ENCODE results near the gene PSENEN.

PSENEN gene

DNA sequence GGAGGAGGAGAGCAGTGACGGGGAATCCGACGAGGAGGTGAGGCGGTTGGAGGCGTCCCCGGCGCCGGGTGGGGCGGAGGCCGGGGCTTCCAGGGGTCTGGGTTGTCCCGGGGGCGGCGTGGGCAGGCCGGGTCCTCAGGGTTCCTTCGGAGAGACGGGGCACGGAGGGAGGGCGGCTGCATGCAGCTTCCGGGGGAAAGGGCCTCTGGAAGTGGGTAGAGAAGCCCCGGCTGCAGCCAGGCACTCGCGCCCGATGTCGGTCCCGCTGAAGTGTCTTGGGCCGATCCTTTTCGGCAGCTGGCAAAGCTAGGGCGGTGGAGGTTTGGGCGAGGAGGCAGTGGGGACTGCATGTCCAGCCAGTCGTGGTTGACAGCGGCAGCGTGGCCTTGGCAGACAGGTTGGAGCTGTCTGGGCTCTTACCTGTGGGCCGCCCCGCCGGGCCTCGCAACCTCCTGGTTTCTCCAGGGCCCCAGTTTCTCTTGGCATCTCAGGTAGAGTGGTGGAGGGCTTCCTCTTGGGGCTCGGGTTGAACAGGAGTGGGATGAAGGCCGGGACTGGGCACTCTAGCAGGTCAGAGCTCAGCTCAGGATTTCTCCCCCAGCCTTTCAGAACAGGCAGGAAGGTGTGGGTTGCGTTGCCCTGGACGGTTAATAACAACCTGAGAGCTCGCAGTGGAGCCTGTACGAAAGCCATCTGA is 27.0 kb upstream of the PSENEN start:
- H4K20me1 ChIP-seq (ENCODE audit: low read depth, low read length), result no peaks in the 10 kb centered on the region
- no peak for TF ChIP-seq EZH2phosphoT487 (conservative IDR thresholded peaks at IDR 0.05; ENCODE audit: low read length)
- TF ChIP-seq, protein P1, sequence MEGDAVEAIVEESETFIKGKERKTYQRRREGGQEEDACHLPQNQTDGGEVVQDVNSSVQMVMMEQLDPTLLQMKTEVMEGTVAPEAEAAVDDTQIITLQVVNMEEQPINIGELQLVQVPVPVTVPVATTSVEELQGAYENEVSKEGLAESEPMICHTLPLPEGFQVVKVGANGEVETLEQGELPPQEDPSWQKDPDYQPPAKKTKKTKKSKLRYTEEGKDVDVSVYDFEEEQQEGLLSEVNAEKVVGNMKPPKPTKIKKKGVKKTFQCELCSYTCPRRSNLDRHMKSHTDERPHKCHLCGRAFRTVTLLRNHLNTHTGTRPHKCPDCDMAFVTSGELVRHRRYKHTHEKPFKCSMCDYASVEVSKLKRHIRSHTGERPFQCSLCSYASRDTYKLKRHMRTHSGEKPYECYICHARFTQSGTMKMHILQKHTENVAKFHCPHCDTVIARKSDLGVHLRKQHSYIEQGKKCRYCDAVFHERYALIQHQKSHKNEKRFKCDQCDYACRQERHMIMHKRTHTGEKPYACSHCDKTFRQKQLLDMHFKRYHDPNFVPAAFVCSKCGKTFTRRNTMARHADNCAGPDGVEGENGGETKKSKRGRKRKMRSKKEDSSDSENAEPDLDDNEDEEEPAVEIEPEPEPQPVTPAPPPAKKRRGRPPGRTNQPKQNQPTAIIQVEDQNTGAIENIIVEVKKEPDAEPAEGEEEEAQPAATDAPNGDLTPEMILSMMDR (IDR thresholded peaks at IDR 0.05; ENCODE audit: insufficient read depth, low read length, poor library complexity, severe bottlenecking), result no peak
- no peaks in the 10 kb centered on the region for H3K27me3 ChIP-seq (ENCODE audit: low read length)
- H2AFZ ChIP-seq (ENCODE audit: low read depth, low read length, severe bottlenecking), result no peak overlapping the region
- no peaks in the 10 kb centered on the region for H3K36me3 ChIP-seq (ENCODE audit: low read length)
- peak overlapping the region; percentile 59 for H3K27ac ChIP-seq (ENCODE audit: low read depth, low read length)
- peak overlapping the region; percentile 69 for H3K9ac ChIP-seq (ENCODE audit: low read length)
- H3K4me3 ChIP-seq (ENCODE audit: insufficient read depth, low read length, poor library complexity, severe bottlenecking), result peak overlapping the region; percentile 65
- no peaks in the 10 kb centered on the region for H3K9me2 ChIP-seq (replicated peaks; ENCODE audit: insufficient read depth, low read length)
- no peaks in the 10 kb centered on the region for H3F3A ChIP-seq (ENCODE audit: insufficient read depth)
- peaks cover 22% of the 10 kb centered on the region for H3K79me2 ChIP-seq (ENCODE audit: insufficient read depth, low read length)
- peak overlapping the region; percentile 60 for H3K4me2 ChIP-seq (ENCODE audit: low read depth, low read length, poor library complexity, severe bottlenecking)
- no peaks in the 10 kb centered on the region for H3K9me3 ChIP-seq (ENCODE audit: insufficient read depth, low read length)

DNA sequence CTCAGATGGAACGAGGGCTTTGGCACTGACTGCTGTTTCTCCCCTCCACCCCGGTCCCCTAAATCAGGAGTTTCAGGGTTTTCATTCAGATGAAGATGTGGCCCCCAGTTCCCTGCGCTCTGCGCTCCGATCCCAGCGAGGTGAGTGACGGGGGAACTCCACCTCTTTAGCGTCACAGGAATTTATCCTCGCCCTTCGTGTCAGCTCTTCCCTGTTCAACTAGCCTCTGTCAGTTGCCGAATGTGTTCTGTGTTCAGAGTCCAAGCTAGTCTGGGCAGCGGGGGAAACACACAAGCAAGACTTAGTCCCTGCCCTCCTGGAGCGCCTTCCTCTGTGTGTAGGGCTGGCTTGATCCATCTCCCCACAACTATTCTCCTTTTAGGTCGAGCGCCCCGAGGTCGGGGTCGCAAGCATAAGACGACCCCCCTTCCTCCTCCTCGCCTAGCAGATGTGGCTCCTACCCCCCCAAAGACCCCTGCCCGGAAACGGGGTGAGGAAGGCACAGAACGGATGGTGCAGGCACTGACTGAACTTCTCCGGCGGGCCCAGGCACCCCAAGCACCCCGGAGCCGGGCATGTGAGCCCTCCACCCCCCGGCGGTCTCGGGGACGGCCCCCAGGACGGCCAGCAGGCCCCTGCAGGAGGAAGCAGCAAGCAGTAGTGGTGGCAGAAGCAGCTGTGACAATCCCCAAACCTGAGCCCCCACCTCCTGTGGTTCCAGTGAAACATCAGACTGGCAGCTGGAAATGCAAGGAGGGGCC is 25.9 kb upstream of the PSENEN start:
- peaks cover 22% of the 10 kb centered on the region for H3K79me2 ChIP-seq (ENCODE audit: insufficient read depth, low read length)
- H3K4me3 ChIP-seq (ENCODE audit: insufficient read depth, low read length, poor library complexity, severe bottlenecking), result peak overlapping the region; percentile 65
- no peaks in the 10 kb centered on the region for H4K20me1 ChIP-seq (ENCODE audit: low read depth, low read length)
- H3K27ac ChIP-seq (ENCODE audit: low read depth, low read length), result no peak overlapping the region
- no peaks in the 10 kb centered on the region for H3F3A ChIP-seq (ENCODE audit: insufficient read depth)
- peak overlapping the region; percentile 60 for H3K4me2 ChIP-seq (ENCODE audit: low read depth, low read length, poor library complexity, severe bottlenecking)
- H3K36me3 ChIP-seq (ENCODE audit: low read length), result no peaks in the 10 kb centered on the region
- no peak for TF ChIP-seq EZH2phosphoT487 (conservative IDR thresholded peaks at IDR 0.05; ENCODE audit: low read length)
- TF ChIP-seq, protein P1 (IDR thresholded peaks at IDR 0.05; ENCODE audit: insufficient read depth, low read length, poor library complexity, severe bottlenecking), result no peak
- H2AFZ ChIP-seq (ENCODE audit: low read depth, low read length, severe bottlenecking), result no peak overlapping the region
- no peak overlapping the region for H3K9ac ChIP-seq (ENCODE audit: low read length)
- no peaks in the 10 kb centered on the region for H3K9me3 ChIP-seq (ENCODE audit: insufficient read depth, low read length)
- no peaks in the 10 kb centered on the region for H3K9me2 ChIP-seq (replicated peaks; ENCODE audit: insufficient read depth, low read length)
- no peaks in the 10 kb centered on the region for H3K27me3 ChIP-seq (ENCODE audit: low read length)

DNA sequence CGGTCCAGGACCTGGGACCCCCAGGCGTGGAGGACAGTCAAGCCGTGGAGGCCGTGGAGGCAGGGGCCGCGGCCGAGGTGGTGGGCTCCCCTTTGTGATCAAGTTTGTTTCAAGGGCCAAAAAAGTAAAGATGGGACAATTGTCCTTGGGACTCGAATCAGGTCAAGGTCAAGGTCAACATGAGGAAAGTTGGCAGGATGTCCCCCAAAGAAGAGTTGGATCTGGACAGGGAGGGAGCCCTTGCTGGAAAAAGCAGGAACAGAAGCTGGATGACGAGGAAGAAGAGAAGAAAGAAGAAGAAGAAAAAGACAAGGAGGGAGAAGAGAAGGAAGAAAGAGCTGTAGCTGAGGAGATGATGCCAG is 25.3 kb upstream of the PSENEN start:
- Histone ChIP-seq H3K4me2 (ENCODE audit: low read depth, low read length, poor library complexity, severe bottlenecking) (no peak overlapping the region), H4K20me1 (ENCODE audit: low read depth, low read length) (no peaks in the 10 kb centered on the region), H3K27me3 (ENCODE audit: low read length) (no peaks in the 10 kb centered on the region), H3K27ac (ENCODE audit: low read depth, low read length) (no peak overlapping the region), H3K79me2 (ENCODE audit: insufficient read depth, low read length) (peaks cover 22% of the 10 kb centered on the region), H3K9me3 (ENCODE audit: insufficient read depth, low read length) (no peaks in the 10 kb centered on the region), H3K4me3 (ENCODE audit: insufficient read depth, low read length, poor library complexity, severe bottlenecking) (no peak overlapping the region), H2AFZ (ENCODE audit: low read depth, low read length, severe bottlenecking) (no peak overlapping the region), H3K9ac (ENCODE audit: low read length) (no peak overlapping the region), H3F3A (ENCODE audit: insufficient read depth) (no peaks in the 10 kb centered on the region), H3K9me2 (replicated peaks; ENCODE audit: insufficient read depth, low read length) (no peaks in the 10 kb centered on the region), H3K36me3 (ENCODE audit: low read length) (no peaks in the 10 kb centered on the region)
- TF ChIP-seq, protein P1 (IDR thresholded peaks at IDR 0.05; ENCODE audit: insufficient read depth, low read length, poor library complexity, severe bottlenecking), result no peak
- TF ChIP-seq EZH2phosphoT487 (conservative IDR thresholded peaks at IDR 0.05; ENCODE audit: low read length), result no peak
